ENCODE measurements around the gene WDR46. TPM values are rescaled to one million over a fixed set of nuclear protein-coding genes. Genes with fewer than 3 reads are reported as not detected.
"Not testable (repeated sequence)": the region's sequence is repeated elsewhere in the genome, so short reads cannot be mapped to it uniquely, and the experiment has no call there.

WDR46 gene
- total RNA-seq, 1 donor from 2014 or later: 17.8 TPM

DNA sequence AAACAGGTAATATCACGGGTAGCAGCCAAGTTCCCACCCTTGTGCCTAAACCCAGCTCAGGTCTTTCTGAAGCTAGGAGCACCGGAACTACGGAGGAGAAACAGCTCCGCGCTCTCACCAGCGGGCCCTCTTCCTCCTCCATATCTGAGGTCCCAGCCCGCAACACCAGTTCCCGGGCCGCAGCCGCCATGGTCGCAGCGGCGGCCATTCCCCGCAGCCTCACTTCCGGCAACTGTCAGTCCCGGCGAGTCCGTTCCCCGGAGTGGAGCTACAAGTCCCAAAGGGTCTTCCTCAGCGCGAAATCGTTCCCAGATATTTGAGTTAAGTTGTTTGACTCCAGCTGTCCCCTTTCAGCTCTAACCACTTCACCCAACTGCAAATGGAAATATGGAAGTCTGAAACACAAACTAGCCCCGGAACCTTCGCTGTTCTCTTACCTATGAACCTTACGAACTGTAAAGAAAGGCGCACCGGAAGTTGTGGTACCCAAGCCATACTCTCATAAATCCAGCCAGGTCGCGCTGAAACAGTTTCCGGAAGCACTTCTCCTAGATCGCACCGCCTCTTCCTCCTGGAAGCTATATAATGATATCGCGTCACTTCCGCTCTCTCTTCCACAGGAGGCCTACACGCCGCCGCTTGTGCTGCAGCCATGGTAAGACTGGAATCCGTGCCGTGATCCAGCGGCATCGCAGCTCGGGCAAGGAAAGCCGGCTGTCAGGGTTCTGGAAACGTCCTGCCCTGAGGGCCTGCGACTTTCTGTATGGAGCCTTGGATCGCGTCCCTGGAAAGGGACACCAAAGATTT is 17.4 kb downstream of the WDR46 start, which contains the start of the genes RPS18 and VPS52:
Gene RPS18 (plus strand): TSS at position 608 of the 807 bp plus-strand sequence. CDS start 45 bp downstream, at position 653.
Gene VPS52 (minus strand): TSS at position 409 of the 807 bp plus-strand sequence. CDS start 201 bp downstream, at position 208.
- DNase-seq (ENCODE audit: low spot score): peak; percentile 94
- ATAC-seq: peak; percentile 95

DNA sequence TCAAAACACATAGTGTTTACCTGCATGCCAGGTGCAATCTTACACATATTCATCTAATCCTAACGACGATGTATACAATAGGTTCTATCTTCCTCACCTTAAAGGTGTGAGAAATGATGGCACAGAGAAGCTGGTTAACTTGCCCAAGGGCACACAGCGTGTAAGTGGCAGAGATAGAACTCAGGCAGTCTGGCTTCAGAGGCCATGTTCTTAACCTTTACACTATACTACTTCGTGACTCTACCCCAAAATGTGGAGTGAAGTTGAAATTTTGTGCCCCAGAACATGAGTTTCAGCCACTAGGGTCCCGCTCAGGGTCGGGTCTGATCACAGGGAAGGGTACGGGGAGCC is 17.9 kb downstream of the WDR46 start:
- peak; percentile 9 for ATAC-seq
- no peak for DNase-seq (ENCODE audit: low spot score)

DNA sequence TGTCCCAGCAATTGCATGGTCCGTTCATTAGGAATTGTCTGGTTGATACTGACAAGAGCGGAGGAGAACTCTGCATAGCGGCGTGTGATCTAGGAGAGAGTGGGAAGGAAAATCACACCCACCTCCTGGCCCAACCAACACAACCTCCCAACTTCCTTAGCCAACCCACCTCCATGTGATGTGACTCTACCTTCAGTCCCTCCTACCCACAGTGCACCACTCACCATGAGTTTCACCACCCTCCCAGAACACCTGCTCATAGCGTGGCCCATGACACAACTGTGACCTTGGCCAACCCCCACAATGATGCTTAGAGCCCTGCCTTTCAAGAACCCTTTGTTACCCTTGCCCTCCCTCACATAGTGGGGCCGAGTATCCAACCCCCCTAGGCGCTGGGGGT is 25.0 kb downstream of the WDR46 start:
- no peak for DNase-seq (ENCODE audit: low spot score)
- ATAC-seq: no peak

DNA sequence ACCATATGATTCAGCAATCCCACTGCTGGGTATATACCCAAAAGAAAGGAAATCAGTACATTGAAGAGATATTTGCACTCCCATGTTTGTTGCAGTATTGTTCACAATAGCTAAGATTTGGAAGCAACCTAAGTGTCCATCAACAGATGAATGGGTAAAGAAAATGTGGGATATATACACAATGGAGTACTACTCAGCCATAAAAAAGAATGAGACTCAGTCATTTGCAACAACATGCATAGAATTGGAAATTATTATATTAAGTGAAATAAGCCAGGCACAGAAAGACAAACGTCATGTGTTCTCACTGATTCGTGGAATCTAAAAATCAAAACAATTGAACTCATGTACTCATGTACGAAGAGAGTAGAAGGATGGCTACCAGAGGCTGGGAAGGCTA is 26.5 kb downstream of the WDR46 start:
- DNase-seq (ENCODE audit: low spot score); ATAC-seq: not testable (repeated sequence)

DNA sequence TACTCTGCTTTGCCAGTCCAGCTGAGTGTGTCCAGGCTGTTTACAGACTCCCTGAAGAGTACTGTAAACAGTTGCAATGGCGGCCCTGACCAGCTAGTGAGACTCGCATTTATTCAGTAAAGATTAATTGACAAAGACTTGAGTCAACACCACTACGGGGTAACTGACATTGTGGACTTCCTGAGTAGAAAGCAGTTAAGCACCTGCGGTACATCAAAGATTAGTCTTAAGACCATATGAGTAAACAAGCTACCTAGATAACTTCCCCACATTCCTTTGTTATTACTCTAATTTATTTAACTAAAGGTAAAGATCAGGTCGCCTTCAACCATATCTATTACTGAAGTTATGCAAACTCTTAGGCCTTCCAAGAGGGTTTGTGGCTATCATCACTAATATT is 30.0 kb downstream of the WDR46 start:
- ATAC-seq: no peak
- no peak for DNase-seq (ENCODE audit: low spot score)

DNA sequence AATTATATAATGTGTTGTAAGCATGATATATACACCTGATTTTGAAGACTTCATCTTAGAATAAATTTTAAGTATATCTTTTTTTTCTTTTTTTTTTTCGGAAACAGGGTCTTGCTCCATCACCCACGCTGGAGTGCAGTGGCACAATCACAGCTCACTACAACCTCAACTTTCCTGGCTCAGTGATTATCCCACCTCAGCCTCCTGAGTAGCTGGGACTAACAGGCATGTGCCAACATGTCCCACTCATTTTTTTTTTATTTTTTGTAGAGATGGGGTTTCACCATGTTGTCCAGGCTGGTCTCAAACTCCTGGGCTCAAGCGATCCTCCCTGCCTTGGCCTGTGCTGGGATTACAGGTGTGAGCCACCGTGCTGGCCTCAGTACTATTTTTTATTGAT is 34.4 kb downstream of the WDR46 start:
- ATAC-seq: no peak
- no peak for DNase-seq (ENCODE audit: low spot score)

DNA sequence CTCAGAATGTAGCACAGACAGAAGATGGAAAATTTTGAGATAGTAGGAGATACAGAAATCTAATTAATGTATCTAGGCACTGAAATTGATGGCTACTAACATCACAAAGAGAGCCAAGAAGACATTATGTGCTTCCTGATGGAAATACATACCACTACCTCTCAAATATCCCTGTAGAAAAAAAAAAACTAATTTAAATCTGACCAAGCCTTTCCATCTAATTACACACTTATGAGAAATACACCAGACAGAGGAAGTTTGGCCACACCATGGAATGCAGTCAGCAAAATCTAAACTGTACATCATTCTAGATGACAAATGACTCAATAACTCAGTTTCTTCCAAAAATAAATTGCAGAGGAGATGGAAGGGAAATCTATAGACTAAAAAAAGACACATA is 36.3 kb downstream of the WDR46 start:
- no peak for ATAC-seq

DNA sequence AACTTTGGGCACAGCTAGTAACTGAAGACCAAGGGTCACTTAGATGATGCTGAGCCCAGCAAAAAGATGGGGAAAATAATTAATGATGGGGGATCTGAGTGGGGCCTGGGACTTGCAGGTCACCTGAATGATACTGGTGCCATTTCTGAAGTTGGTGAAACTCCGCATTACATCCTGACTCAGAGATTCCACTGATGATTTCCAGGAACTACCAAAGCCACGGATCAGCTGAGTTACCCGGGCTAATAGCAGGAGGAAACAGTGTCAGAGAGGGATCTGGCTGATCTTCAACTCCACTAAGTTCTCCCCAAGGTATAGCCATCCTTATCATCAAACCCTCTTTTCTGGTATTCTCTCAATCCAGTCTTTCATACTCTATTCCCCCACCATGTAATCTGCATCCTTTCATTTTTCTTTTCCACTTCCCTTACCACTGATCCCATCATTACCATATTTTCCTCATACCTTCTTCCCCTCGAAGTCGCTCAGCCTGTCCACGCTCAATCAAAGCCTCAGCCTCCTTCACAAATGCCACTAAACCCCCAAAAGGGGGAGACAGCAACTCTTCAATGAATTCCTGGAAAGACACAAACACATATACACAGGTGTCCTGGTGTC is 37.5 kb downstream of the WDR46 start:
- DNase-seq (ENCODE audit: low spot score) (no peak), ATAC-seq (no peak)

More for the DNA sequence above, 36.3 kb downstream of the WDR46 start:
- DNase-seq (ENCODE audit: low spot score): no peak

DNA sequence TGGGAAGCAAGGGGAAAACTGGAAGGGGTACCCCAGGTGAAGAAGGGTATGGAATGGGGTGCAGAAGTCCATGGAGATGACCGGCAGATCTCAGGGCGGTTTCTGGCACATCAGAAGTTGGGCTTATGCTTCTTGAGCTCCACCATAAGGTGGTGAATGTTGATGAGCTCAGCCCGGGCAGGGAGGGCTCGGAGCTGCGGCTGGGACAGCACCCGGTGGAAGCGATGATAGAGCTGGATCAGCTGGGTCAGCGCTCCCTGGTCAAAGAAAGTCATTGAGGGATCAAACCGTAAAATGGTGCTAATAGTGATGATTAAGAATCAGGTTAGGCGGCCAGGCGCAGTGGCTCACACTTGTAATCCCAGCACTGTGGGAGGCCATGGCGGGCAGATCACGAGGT is 38.3 kb downstream of the WDR46 start:
- DNase-seq (ENCODE audit: low spot score): no peak
- no peak for ATAC-seq

DNA sequence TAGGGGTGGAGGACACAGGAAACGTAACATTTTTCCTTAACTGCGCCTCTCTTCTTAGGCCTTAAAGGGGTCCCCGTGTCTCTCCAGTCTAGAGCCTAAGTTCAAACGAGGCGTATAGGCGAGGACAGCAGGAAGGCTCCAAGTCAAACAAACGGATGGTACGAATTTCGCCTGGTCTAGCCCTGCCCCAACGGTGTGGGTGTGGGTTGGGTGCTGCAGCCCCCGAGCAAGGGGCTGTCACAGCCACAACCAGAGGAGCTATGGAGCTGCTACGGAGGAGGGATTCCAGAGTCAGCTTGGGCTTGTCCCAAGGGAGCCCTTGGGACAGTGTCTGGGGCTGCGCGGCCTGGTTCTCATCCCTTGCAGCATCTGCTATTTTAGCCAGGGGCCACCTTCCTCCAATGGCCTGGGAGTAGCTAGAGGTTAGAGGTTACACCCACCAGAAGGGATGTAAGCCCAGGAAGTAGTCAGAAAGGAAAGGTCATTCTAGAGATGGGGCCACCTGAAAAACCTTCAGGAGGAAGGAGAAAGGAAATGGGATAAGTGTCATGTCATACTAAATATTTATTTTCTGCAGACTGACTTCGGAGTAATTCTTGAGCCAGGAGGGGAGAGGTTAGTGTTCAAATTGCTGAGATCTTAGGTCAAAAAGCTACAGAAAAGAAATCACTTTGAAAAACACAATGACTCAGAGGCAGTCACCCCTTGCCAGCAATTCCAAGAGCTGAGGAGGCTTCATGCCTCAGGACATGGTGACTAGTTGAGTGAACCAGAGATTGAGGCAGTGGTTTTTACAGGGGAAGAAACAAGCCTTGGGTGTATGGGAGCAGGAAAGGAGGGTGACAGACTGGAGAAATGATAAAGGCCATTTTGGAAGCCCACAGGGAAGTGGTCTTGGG is 39.1 kb downstream of the WDR46 start:
- ATAC-seq: no peak
- DNase-seq (ENCODE audit: low spot score): no peak

DNA sequence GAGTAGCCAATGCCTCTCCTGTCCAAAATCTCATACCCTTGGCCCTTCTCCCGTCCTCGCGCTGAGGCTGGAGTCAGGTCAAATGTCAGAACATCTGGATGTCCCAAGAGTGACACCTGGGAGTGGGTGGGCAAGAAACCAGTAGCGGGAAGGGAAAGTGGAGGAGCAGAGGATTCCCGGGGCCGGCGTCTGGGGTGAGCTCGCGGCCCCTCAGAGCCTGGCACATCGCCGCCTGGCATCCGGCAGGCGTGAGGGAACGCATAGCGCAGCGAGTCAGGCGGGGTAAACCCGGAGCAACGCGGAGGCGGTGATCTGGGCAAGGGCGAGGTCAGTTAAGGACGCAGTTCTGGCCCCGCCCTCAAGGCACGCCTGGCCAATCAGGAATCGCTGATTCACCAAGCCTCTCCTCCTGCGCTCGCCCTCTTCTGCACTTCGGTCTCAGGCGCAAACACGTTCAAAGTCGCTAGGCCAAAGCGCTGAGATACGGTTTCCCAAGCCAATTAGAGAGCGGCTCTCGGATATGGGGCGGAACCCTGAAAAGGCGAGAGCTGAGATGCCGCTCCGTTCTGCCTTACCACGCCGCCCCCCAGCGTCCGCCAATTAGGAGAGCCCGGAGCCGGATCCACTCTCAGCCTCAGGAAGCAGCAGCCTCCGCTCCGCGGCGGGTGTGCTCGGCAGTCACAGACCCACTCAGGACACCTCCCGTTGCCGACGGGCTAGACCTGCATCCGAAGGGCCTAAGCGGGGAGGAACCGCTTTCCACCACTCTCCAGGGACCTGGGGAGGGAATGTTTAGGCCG is 39.9 kb downstream of the WDR46 start:
- ATAC-seq (peak; percentile 91), DNase-seq (ENCODE audit: low spot score) (peak; percentile 99)

DNA sequence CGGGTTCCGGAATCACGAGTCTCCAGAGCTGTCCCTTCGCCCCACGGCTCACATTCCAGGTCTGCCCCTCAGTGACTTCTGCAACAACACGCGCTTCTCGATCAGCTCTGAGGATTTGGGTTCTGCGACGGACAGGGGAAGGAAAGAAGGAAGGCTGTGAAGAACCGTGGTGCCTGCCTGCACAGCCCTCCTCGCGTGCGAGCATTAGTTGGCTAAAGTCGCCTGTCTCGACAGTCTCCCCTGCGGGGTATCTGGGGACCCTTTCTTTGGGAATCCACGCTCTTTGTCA is 40.5 kb downstream of the WDR46 start:
- DNase-seq (ENCODE audit: low spot score): no peak
- peak; percentile 7 for ATAC-seq

DNA sequence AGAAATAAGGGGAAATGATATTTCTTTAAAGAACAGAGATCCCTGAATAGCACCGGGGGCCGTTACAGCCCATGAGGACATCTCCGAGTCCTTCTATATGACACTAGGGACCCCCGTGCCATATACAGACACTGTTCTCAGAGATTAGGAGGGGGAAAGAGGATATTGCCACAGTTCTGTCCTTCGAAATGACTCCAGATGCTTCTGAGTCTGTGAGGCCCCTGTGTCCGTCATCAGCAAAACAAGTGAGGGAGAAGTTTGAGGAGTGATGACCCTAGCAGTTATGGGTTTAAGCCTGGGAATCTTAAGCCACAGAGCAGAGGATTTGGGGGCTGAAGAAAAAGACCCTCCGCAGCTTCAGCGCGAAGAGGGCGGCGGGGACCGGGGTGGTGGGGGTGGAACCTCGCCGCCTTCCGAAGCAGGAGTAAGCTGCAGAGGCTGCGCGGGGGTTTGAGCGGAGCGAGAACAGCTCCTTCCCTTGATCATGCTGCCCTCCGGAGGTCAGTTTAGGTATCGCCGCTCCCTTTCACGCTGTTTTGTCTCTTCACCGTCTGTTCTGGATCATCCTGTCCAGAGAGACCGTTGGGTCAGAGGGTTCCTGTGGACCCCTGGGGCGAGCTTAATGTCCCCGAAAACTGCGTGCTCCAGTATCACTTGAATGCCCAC is 40.9 kb downstream of the WDR46 start:
- DNase-seq (ENCODE audit: low spot score): peak; percentile 88
- ATAC-seq: peak; percentile 79

DNA sequence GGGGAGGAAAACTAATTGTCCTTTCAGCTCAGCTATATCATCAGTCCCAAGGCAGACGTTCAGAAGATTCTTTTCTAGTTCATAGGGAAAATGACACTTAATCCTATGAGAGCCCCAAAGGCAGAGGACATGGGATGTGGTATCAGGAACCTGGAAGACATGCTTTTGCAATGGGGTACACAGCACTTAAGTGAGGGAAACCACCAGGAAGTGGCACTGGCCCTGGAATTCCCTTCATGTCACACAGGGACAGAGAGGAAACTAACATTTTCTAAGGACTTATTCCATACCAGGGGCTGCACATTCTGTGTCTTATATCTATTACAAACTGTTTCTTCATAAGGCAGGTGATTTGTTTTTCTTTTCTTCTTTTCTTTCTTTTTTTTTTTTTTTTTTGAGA is 45.6 kb downstream of the WDR46 start:
- DNase-seq (ENCODE audit: low spot score): no peak
- no peak for ATAC-seq

DNA sequence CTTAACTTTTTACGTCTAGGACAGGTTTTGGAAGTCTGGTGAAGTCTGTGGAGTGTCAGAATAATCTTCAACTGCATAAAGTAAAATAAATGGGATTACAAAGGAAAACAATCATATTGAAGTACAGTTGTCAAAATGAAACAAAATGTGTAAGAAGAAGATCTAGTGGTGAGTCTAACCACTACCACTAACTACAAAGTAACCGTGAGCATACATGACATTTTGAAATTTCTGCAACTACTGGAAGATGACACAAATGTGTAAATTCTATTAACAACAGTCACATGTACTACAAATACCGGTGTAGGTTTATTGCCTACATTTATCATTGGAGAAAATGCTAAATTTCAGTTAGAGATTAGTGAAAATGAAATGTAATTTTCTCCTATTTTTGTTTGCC is 47.1 kb downstream of the WDR46 start:
- DNase-seq (ENCODE audit: low spot score) (no peak), ATAC-seq (no peak)

DNA sequence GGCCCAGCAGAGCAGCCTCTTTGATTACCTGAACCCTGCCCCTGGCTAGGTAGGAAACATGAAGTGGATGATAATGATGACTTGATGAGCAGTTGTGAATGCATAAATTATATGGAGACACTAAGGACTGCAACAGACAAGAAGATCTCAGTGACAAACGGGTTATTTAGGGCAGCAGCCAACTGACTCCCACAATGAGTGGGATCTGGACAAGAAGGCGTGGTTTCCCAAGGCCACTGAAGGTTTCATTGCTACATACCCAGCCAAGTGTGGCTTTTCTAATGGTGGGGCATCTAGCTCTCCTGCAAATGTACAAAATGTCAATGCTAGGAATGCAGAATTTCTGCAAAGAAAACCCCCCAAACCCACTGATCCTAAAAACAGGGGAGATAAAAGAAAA is 51.3 kb downstream of the WDR46 start:
- ATAC-seq (no peak), DNase-seq (ENCODE audit: low spot score) (no peak)

DNA sequence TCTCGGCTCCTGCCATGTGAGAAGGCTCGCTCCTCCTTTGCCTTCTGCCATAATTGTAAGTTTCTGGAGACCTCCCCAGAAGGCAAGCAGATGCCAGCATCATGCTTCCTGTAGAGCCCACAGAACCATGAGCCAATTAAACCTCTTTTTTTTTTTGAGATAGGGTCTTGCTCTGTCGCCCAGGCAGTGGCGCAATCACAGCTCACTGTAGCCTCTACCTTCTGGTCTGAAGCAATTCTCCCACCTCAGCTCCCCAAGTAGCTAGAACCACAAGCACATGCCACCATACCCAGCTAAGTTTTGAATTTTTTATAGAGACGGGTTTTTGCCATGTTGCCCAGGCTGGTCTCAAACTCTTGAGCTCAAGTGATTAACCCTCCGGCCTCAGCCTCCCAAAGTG is 52.2 kb downstream of the WDR46 start:
- DNase-seq (ENCODE audit: low spot score) (no peak), ATAC-seq (no peak)

DNA sequence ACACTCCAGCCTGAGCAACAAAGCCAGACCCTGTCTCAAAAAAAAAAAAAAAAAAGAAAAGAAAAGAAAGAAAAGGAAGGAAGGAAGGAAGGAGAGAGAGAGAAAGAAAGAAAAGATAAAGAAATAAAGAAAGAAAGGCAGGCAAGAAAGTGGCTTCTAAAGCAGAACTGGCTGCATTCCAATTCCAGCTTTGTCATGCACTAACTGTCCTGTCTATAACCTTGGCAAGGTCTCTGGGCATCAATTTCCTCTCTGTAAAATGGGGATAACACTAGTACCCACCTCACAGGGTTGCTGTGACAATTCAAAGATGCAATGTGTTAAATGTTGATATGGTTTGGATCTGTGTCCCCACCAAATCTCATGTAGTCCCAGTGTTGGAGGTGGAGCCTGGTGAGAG is 52.7 kb downstream of the WDR46 start:
- ATAC-seq (no peak), DNase-seq (ENCODE audit: low spot score) (no peak)

DNA sequence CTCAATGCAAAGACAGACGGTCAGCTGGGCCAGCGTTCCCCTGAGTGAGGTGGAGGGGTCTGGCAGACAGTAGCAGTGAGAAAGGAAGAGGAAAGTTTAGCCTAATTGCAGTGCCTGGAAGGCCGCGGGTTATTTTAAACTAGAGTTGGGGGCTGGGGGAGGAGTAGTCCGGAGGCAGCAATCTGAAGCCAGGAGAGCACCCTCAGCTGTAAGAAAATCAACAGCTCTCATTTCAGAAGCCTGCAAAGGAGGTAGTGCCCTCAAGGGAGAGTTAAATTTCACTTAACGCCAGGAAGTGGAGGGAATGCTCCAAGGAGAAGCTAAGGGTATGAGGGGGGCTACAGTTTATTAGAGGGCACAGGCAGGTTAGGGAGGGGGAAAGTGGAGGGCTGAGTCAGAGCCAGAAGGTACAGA is 53.8 kb downstream of the WDR46 start:
- DNase-seq (ENCODE audit: low spot score): no peak
- ATAC-seq: no peak
